HCT116 (cell line): ENCODE data around the gene SERPIND1. TPM values are rescaled to one million over a fixed set of nuclear protein-coding genes. Genes with fewer than 3 reads are reported as not detected.

Experiments used
- ATAC-seq: fragments of 200-7000 bp; cut with Tn5 transposase; 2 replicates; pipeline ENCODE4 v1.9.1; 2020; ENCODE audit warnings: mild to moderate bottlenecking, moderate library complexity
- BruUV-seq: library from RNA; stranded (reverse); fragments of 400-500 nt; replicated peaks from 2 replicates; lab custom pipeline; 2021; lab: Mats Ljungman, UMichigan
- CTCF ChIA-PET: fragments of 300-600 bp; sonication (Branson Sonifier 250); formaldehyde crosslinking; loops from one replicate; lab custom pipeline; 2021; ENCODE audit warnings: antibody characterized with exemption; lab: Charles Lee
- POLR2A ChIA-PET: fragments of 300-600, 350-600 bp; sonication (Branson Sonifier 250); formaldehyde crosslinking; loops from one replicate; lab custom pipeline; 2021; ENCODE audit warnings: antibody characterized with exemption; lab: Charles Lee
- RAD21 ChIA-PET, 2 experiments: fragments of 300-600 bp; sonication (Branson Sonifier 250); formaldehyde crosslinking; loops; one replicate each; lab custom pipeline; 2023; ENCODE audit warnings: low total read pairs in 2 of 2; ENCODE audit not compliant: uncharacterized antibody in 2 of 2, unreplicated experiment in 2 of 2, low non-redundant PET in 1 of 2; lab: Charles Lee
- DNase-seq: peaks from one replicate; pipeline ENCODE4 v3.0.0-alpha.2; 2010; ENCODE audit warnings: low read depth, low spot score
- H2AFZ ChIP-seq: fragments of 200-600 bp; shearing (Covaris generic), sonication (generic); 2 replicates; pipeline ENCODE4 v1.6.1; 2017; ENCODE audit warnings: low read depth, mixed run types, mixed read lengths, antibody characterized with exemption, low read length; ENCODE audit not compliant: poor library complexity, severe bottlenecking
- H3K27ac ChIP-seq: 2 replicates; pipeline ENCODE4 v1.5.1; 2012; ENCODE audit warnings: low read depth, low read length
- H3K27me3 ChIP-seq: fragments of 200-600 bp; sonication (generic); 2 replicates; pipeline ENCODE4 v1.6.1; 2016; ENCODE audit warnings: mixed run types, low read length, mixed read lengths; ENCODE audit not compliant: insufficient read depth
- H3K36me3 ChIP-seq, 2 experiments: fragments of 200-500 bp in 1 of 2; fragments of 200-600 bp in 1 of 2; sonication (Bioruptor generic) in 1 of 2; sonication (generic) in 1 of 2; 2 replicates each; pipeline versions ENCODE4 v1.5.1 to v1.6.1; 2014 to 2016; ENCODE audit warnings: low read length in 2 of 2, inconsistent platforms in 1 of 2, mixed read lengths in 1 of 2, mixed run types in 1 of 2; ENCODE audit not compliant: insufficient read depth in 2 of 2, control insufficient read depth in 1 of 2
- H3K4me1 ChIP-seq, 2 experiments: fragments of 200-600 bp in 1 of 2; sonication (generic) in 1 of 2; 2 replicates each; pipeline versions ENCODE4 v1.5.1 to v1.6.1; 2012 to 2017; ENCODE audit warnings: low read length in 2 of 2, inconsistent platforms in 1 of 2, mild to moderate bottlenecking in 1 of 2, mixed read lengths in 1 of 2, mixed run types in 1 of 2, moderate library complexity in 1 of 2; ENCODE audit not compliant: insufficient read depth in 2 of 2, control insufficient read depth in 1 of 2
- H3K4me2 ChIP-seq: fragments of 200-600 bp; sonication (generic); 2 replicates; pipeline ENCODE4 v1.6.1; 2017; ENCODE audit warnings: mixed run types, low read length, mixed read lengths
- H3K4me3 ChIP-seq, 2 experiments: fragments of 200-600 bp in 1 of 2; sonication (generic) in 1 of 2; replicated peaks in 1 of 2; 2 replicates each; pipeline ENCODE4 v1.5.1; 2011 to 2016; ENCODE audit warnings: low read length in 2 of 2, control low read depth in 1 of 2, low read depth in 1 of 2, mild to moderate bottlenecking in 1 of 2, mixed read lengths in 1 of 2, mixed run types in 1 of 2
- H3K79me2 ChIP-seq: fragments of 200-600 bp; sonication (generic); 2 replicates; pipeline ENCODE4 v1.6.1; 2017; ENCODE audit warnings: mild to moderate bottlenecking, mixed run types, low read length, moderate library complexity, mixed read lengths; ENCODE audit not compliant: insufficient read depth
- H3K9ac ChIP-seq: fragments of 200-600 bp; sonication (generic); 2 replicates; pipeline ENCODE4 v1.6.1; 2016; ENCODE audit warnings: low read length, mixed read lengths
- H3K9me2 ChIP-seq: fragments of 200-600 bp; sonication (generic), shearing (Covaris generic); 2 replicates; pipeline ENCODE4 v1.6.1; 2017; ENCODE audit warnings: mixed run types, mild to moderate bottlenecking, moderate library complexity; ENCODE audit not compliant: insufficient read depth
- H3K9me3 ChIP-seq, 2 experiments: fragments of 200-500 bp in 1 of 2; fragments of 200-600 bp in 1 of 2; sonication (Bioruptor generic) in 1 of 2; sonication (generic) in 1 of 2; 2 replicates each; pipeline ENCODE4 v1.6.1; 2014 to 2017; ENCODE audit warnings: low read length in 2 of 2, mixed read lengths in 2 of 2, inconsistent platforms in 1 of 2, low read depth in 1 of 2, mild to moderate bottlenecking in 1 of 2, mixed run types in 1 of 2, moderate library complexity in 1 of 2; ENCODE audit not compliant: control insufficient read depth in 1 of 2, insufficient read depth in 1 of 2
- H4K20me1 ChIP-seq: fragments of 200-600 bp; sonication (generic), shearing (Covaris generic); 2 replicates; pipeline ENCODE4 v1.6.1; 2017; ENCODE audit warnings: mixed run types, mild to moderate bottlenecking, moderate library complexity; ENCODE audit not compliant: insufficient read depth
- CEBPB ChIP-seq: IDR thresholded peaks from 2 replicates; pipeline ENCODE4 v1.6.1; 2012; ENCODE audit warnings: low read depth
- ELF1 ChIP-seq: IDR thresholded peaks from 2 replicates; pipeline ENCODE4 v1.6.1; 2012; ENCODE audit warnings: low read depth, borderline replicate concordance
- EZH2phosphoT487 ChIP-seq: fragments of 200-600 bp; IDR thresholded peaks from 2 replicates; pipeline ENCODE4 v1.6.1; 2018; ENCODE audit warnings: antibody characterized with exemption, borderline replicate concordance
- FOSL1 ChIP-seq: IDR thresholded peaks from 2 replicates; pipeline ENCODE4 v1.6.1; 2012; ENCODE audit warnings: low read depth
- JUND ChIP-seq: IDR thresholded peaks from 2 replicates; pipeline ENCODE4 v1.6.1; 2012
- POLR2A ChIP-seq: IDR thresholded peaks from 2 replicates; pipeline ENCODE4 v1.7.0; 2011; ENCODE audit warnings: borderline replicate concordance; ENCODE audit not compliant: insufficient read depth, insufficient read length; ENCODE audit errors: extremely low read depth
- RAD21 ChIP-seq: IDR thresholded peaks from 2 replicates; pipeline ENCODE4 v1.6.1; 2012; ENCODE audit warnings: low read depth, mild to moderate bottlenecking
- SP1 ChIP-seq: IDR thresholded peaks from 2 replicates; pipeline ENCODE4 v1.6.1; 2012; ENCODE audit warnings: low read depth
- SRF ChIP-seq: IDR thresholded peaks from 2 replicates; pipeline ENCODE4 v1.6.1; 2012; ENCODE audit warnings: low read depth
- TCF7L2 ChIP-seq: IDR thresholded peaks from 2 replicates; pipeline ENCODE4 v1.7.0; 2011; ENCODE audit warnings: borderline replicate concordance, inconsistent platforms; ENCODE audit not compliant: insufficient read depth, insufficient read length; ENCODE audit errors: extremely low read depth
- ZFX ChIP-seq: fragments of 450-650 bp; IDR thresholded peaks from 2 replicates; pipeline ENCODE4 v1.6.1; 2017
- ZNF274 ChIP-seq: fragments of 200-500 bp; sonication (Bioruptor generic); IDR thresholded peaks from 2 replicates; pipeline ENCODE4 v1.6.1; 2014; ENCODE audit warnings: mild to moderate bottlenecking, low read depth, low read length, inconsistent platforms
- intact Hi-C: fragments of 100-400 bp; cut with micrococcal nuclease; formaldehyde crosslinking; loops from 2 replicates; pipeline ENCODE4 v1.10.0; 2022
- total RNA-seq: library from RNA; stranded (reverse); gene quantifications from one replicate; pipeline ENCODE4 v1.2.1, GENCODE V29; 2021; ENCODE audit not compliant: unreplicated experiment
- TF ChIP-seq, protein P1 (sequence below): IDR thresholded peaks from 2 replicates; pipeline ENCODE4 v1.6.1; 2012
- TF ChIP-seq, protein P2 (sequence below): IDR thresholded peaks from 2 replicates; pipeline ENCODE4 v1.6.1; 2012
- TF ChIP-seq, protein P3 (sequence below): IDR thresholded peaks from 2 replicates; pipeline ENCODE4 v1.6.1; 2012; ENCODE audit warnings: low read depth

SERPIND1 gene
- total RNA-seq, 1 experiment from 2014 or later, result 0.25 TPM

DNA sequence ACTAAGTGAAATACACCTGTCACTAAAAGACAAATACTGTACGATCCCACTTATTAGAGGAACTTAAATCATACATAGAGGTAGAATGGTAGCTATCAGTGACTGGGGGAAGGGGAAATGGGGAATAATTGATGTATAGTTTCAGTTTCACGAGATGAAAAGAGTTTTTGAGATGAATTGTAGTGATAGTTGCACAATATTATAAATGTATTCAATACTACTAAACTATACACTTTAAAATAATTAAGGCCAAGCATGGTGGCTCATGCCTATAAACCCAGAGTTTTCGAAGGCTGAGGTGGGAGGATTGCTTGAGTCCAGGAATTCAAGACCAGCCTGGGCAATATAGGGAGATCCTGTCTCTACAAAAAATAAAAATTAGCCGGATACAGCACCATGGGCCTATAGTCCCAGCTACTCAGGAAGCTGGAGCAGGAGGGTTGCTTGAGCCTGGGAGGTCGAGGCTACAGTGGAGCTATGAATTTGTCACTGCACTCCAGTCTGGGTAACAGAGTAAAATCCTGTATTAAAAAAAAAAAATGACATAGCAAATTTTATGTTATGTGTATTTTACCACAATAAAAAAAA is 40.4 kb downstream of the SERPIND1 start:
- Histone ChIP-seq H3K27ac (no peak overlapping the region), H4K20me1 (no peaks in the 10 kb centered on the region), H3K27me3 (no peaks in the 10 kb centered on the region), H2AFZ (no peak overlapping the region), H3K79me2 (no peaks in the 10 kb centered on the region), H3K4me1 (no peaks in the 10 kb centered on the region), H3K4me3 (no peak overlapping the region), H3K4me2 (no peak overlapping the region), H3K9ac (no peak overlapping the region), H3K9me2 (no peaks in the 10 kb centered on the region), H3K36me3 (peaks cover 0 to 9% of the 10 kb centered on the region in 2 experiments; a peak in 1 of 4 replicates)
- ChIA-PET CTCF (no interaction called here), RAD21 (no interaction called here), POLR2A (no interaction called here)
- DNase-seq (no peak), ATAC-seq (no peak)
- no TSS peak for BruUV-seq
- intact Hi-C loops, result no loop called here
- TF ChIP-seq, protein P1, sequence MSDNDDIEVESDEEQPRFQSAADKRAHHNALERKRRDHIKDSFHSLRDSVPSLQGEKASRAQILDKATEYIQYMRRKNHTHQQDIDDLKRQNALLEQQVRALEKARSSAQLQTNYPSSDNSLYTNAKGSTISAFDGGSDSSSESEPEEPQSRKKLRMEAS, result no peak
- TF ChIP-seq ELF1 (no peak), EZH2phosphoT487 (no peak), ZNF274 (no peak), POLR2A (no peak), ZFX (no peak), CEBPB (no peak), TCF7L2 (no peak), JUND (no peak), SRF (no peak), RAD21 (no peak), SP1 (no peak), FOSL1 (no peak)
- TF ChIP-seq, protein P2, sequence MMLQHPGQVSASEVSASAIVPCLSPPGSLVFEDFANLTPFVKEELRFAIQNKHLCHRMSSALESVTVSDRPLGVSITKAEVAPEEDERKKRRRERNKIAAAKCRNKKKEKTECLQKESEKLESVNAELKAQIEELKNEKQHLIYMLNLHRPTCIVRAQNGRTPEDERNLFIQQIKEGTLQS, result no peak
- TF ChIP-seq, protein P3, sequence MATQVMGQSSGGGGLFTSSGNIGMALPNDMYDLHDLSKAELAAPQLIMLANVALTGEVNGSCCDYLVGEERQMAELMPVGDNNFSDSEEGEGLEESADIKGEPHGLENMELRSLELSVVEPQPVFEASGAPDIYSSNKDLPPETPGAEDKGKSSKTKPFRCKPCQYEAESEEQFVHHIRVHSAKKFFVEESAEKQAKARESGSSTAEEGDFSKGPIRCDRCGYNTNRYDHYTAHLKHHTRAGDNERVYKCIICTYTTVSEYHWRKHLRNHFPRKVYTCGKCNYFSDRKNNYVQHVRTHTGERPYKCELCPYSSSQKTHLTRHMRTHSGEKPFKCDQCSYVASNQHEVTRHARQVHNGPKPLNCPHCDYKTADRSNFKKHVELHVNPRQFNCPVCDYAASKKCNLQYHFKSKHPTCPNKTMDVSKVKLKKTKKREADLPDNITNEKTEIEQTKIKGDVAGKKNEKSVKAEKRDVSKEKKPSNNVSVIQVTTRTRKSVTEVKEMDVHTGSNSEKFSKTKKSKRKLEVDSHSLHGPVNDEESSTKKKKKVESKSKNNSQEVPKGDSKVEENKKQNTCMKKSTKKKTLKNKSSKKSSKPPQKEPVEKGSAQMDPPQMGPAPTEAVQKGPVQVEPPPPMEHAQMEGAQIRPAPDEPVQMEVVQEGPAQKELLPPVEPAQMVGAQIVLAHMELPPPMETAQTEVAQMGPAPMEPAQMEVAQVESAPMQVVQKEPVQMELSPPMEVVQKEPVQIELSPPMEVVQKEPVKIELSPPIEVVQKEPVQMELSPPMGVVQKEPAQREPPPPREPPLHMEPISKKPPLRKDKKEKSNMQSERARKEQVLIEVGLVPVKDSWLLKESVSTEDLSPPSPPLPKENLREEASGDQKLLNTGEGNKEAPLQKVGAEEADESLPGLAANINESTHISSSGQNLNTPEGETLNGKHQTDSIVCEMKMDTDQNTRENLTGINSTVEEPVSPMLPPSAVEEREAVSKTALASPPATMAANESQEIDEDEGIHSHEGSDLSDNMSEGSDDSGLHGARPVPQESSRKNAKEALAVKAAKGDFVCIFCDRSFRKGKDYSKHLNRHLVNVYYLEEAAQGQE, result no peak
- TF ChIP-seq, all 23 proteins: peak for 0
- H3K9me3 ChIP-seq, result no peaks in the 10 kb centered on the region
